ENCODE measurements around the gene HOXA4. TPM values are rescaled to one million over a fixed set of nuclear protein-coding genes. Genes with fewer than 3 reads are reported as not detected.
A peak's percentile ranks its signal among the peaks of the same experiment; 100 is the strongest.

HOXA4 gene
- total and polyA plus RNA-seq, 3 experiments from 2014 or later = 0.11 to 0.20 TPM; not detected in 1

DNA sequence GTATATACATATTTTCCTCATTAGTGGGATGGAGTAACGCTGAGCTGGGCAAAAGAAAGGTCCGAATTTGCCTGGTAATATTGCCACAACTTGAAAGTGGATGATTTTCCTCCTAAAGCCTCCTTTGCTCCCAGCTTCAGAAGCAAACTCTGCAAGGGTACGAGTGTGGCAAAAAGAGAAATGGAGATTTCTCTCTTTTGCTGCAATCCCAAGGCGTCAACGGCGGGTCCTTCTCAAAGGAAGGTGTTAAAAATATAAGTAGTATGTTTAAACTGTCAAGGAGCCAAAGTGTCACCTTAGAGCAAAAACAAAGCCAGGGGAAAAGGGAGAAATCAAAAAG is 15.7 kb downstream of the HOXA4 start:
- Mint-ChIP-seq H3K4me3 (no peak overlapping the region), H3K9me3 (no peaks in the 10 kb centered on the region), H3K4me1 (no peaks in the 10 kb centered on the region), H3K36me3 (no peaks in the 10 kb centered on the region), H3K27ac (no peak overlapping the region), H3K27me3 (peaks cover 13 to 25% of the 10 kb centered on the region in 2 donors)
- no peaks in the 10 kb centered on the region for H3K4me1 ChIP-seq (ENCODE audit: insufficient read depth, low read length)
- no peaks in the 10 kb centered on the region for H3K9me3 ChIP-seq (ENCODE audit: low read length)
- CTCF ChIA-PET = no interaction called here
- no peaks in the 10 kb centered on the region for H3K36me3 ChIP-seq (ENCODE audit: insufficient read depth, low read length)
- H3K4me3 ChIP-seq (ENCODE audit: low read length) = no peak overlapping the region
- POLR2A ChIA-PET = no interaction called here
- no peak for DNase-seq
- H3K27me3 ChIP-seq (ENCODE audit: insufficient read depth, low read length, poor library complexity, severe bottlenecking) = no peaks in the 10 kb centered on the region
- H3K27ac ChIP-seq (ENCODE audit: low read depth, low read length) = no peak overlapping the region

DNA sequence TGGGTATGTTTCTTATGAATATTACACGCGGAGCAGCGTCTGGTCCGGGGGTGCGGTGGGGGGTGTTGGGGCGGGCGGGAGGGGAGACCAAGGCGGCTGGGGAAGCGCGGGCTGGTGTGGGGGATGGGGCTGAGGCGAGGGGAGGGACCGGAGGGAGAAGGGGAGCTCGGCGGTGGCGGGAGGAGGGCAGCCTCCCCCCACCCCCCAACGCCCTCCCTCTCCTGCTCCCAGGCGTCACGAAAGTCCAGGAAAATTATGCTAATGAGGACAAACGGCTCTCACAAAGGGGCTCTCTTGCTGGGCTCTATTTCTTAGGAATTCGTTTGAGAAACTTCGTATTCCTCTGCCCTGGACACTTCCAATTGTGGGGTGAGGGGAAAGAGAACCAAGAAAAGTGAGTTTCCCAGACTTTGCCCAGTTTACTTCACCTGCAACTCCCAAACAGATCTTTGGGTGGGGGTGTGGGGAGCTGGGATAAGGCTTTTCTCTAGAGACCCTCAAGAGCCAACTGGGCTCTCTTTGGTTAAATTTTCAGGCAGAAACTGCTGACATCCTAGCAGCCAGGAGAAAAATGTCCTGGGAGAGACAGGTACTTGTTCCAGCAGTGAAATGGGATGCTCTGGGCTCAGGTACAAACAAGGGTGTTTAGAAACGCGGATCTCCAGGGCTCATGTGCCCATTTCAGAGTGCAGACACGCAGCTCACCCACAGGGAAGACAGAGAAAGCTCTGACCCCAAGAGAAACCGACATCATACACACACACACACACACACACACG is 16.4 kb downstream of the HOXA4 start:
- Mint-ChIP-seq H3K4me3 (no peak overlapping the region), H3K27me3 (peaks cover 13 to 23% of the 10 kb centered on the region in 2 donors), H3K4me1 (no peaks in the 10 kb centered on the region), H3K36me3 (no peaks in the 10 kb centered on the region), H3K9me3 (no peaks in the 10 kb centered on the region), H3K27ac (no peak overlapping the region)
- H3K9me3 ChIP-seq (ENCODE audit: low read length) = no peaks in the 10 kb centered on the region
- H3K36me3 ChIP-seq (ENCODE audit: insufficient read depth, low read length) = no peaks in the 10 kb centered on the region
- no peak overlapping the region for H3K4me3 ChIP-seq (ENCODE audit: low read length)
- no peaks in the 10 kb centered on the region for H3K4me1 ChIP-seq (ENCODE audit: insufficient read depth, low read length)
- DNase-seq = no peak
- no peak overlapping the region for H3K27ac ChIP-seq (ENCODE audit: low read depth, low read length)
- ChIA-PET POLR2A (no interaction called here), CTCF (no interaction called here)
- H3K27me3 ChIP-seq (ENCODE audit: insufficient read depth, low read length, poor library complexity, severe bottlenecking) = no peaks in the 10 kb centered on the region

DNA sequence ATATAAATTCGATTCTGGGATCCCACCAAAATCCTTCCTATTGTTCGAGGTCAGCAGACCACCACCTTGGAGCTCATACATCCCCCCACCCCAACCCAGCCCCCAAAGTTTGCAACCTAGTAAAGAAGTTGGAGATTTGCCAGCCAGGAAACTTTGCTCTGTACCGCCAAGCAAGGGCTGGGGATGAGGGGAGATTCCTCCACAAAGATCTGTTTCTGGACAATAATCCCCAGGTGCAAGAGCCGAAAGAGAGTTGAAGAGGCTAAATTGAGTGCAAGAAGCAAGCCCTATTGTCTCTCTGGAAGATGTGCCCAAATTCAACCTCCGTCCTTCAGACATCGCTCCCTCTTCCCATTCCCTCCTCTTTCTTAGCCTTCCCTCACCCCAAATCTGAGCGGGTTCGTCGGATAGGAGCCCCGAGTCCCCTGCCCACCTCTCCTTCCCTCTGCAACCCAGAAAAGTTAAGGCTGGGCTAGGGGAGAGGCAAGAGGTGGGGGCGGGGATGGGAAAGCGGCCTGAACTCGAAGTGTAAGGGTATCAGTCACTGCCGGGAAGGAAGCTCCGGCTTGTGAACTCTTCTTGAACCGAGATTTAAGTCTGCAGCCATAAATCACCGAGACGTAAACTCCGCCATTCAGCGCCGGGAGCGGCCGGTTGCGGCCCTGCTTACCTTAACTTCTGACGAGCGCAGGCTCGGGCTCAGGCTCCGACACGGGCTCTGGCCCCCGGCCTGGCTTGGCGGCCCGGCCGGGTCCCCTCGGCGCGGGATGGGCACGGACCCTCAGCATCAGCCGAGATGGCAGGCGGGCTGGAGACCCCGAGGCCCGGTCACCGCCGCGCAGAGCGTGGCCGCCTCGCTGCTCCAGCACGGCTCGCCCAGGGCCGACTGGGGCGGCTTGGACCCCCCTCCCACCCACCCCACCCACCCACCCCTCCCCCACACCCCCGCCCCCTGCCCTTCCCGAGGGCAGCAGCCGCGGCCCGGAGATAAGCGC is 17.3 kb downstream of the HOXA4 start:
- POLR2A ChIA-PET = no interaction called here
- H3K4me1 Mint-ChIP-seq = no peaks in the 10 kb centered on the region

DNA sequence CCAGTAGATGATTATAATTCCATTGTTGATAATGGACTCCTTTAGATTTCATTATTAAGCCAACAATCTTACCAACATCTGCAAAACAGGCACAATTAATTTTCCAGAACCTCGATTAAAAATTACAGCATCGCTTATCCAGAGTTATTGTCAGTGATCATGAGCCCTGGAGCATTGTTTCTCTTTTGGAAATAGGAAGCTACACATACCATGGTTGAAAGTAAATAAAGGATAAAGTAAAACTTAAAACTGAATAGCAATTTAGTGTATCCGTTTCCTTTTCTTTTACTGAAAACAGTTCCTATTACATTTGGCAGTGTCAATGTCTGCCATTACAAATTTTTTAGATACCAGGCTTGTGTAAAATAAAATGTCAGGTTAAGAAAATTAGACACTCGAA is 18.2 kb downstream of the HOXA4 start:
- no peaks in the 10 kb centered on the region for H3K36me3 Mint-ChIP-seq
- H3K36me3 ChIP-seq (ENCODE audit: insufficient read depth, low read length) = no peaks in the 10 kb centered on the region
- no peak for DNase-seq
- CTCF ChIA-PET = no interaction called here
- H3K27ac ChIP-seq (ENCODE audit: low read depth, low read length) = no peak overlapping the region
- H3K27ac Mint-ChIP-seq = peak overlapping the region in 1 of 8 donors; percentile 6
- POLR2A ChIA-PET = no interaction called here
- H3K4me3 ChIP-seq (ENCODE audit: low read length) = no peak overlapping the region
- H3K27me3 Mint-ChIP-seq = peaks cover 13 to 16% of the 10 kb centered on the region in 2 donors
- no peaks in the 10 kb centered on the region for H3K9me3 Mint-ChIP-seq
- no peaks in the 10 kb centered on the region for H3K4me1 ChIP-seq (ENCODE audit: insufficient read depth, low read length)
- H3K27me3 ChIP-seq (ENCODE audit: insufficient read depth, low read length, poor library complexity, severe bottlenecking) = no peaks in the 10 kb centered on the region
- H3K9me3 ChIP-seq (ENCODE audit: low read length) = no peaks in the 10 kb centered on the region
- no peak overlapping the region for H3K4me3 Mint-ChIP-seq
- H3K4me1 Mint-ChIP-seq = no peaks in the 10 kb centered on the region

More for the DNA sequence above, 17.3 kb downstream of the HOXA4 start:
- H3K4me3 Mint-ChIP-seq = no peak overlapping the region
- no peaks in the 10 kb centered on the region for H3K36me3 Mint-ChIP-seq
- no peak overlapping the region for H3K27ac Mint-ChIP-seq
- no peak for DNase-seq
- H3K27me3 Mint-ChIP-seq = peaks cover 13 to 18% of the 10 kb centered on the region in 2 donors
- no peaks in the 10 kb centered on the region for H3K4me1 ChIP-seq (ENCODE audit: insufficient read depth, low read length)
- no peaks in the 10 kb centered on the region for H3K27me3 ChIP-seq (ENCODE audit: insufficient read depth, low read length, poor library complexity, severe bottlenecking)
- H3K9me3 ChIP-seq (ENCODE audit: low read length) = no peaks in the 10 kb centered on the region
- no peak overlapping the region for H3K4me3 ChIP-seq (ENCODE audit: low read length)
- H3K36me3 ChIP-seq (ENCODE audit: insufficient read depth, low read length) = no peaks in the 10 kb centered on the region
- no peak overlapping the region for H3K27ac ChIP-seq (ENCODE audit: low read depth, low read length)
- no peaks in the 10 kb centered on the region for H3K9me3 Mint-ChIP-seq
- CTCF ChIA-PET = no interaction called here

DNA sequence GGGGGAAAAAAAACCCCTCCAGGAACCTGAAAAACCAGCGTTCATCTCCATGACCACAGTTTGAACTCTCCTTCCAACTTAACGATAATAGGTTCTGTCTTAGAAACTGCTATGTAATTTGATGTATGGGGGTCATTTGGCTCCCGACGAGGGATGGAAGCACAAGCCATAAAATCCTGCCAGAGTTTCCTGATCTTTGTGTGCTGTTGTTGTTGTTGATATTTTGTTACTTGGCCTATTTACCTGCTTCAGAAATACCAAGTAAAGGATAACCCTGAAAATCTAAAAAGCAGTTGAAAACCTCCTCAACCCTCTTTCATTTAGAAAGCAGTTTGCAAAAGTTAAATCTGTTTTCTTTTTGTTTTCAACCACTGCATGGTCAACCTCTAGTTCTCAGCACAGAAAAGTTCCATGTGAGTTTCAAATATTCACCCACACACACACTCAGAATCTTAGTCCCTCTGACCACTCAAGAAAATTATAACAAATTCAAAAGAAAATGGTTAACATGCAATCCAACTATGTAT is 18.7 kb downstream of the HOXA4 start:
- no peak overlapping the region for H3K27ac Mint-ChIP-seq
- ChIA-PET CTCF (no interaction called here), POLR2A (no interaction called here)
- Histone ChIP-seq H3K4me1 (ENCODE audit: insufficient read depth, low read length) (no peaks in the 10 kb centered on the region), H3K27ac (ENCODE audit: low read depth, low read length) (no peak overlapping the region), H3K9me3 (ENCODE audit: low read length) (no peaks in the 10 kb centered on the region), H3K27me3 (ENCODE audit: insufficient read depth, low read length, poor library complexity, severe bottlenecking) (no peaks in the 10 kb centered on the region), H3K36me3 (ENCODE audit: insufficient read depth, low read length) (no peaks in the 10 kb centered on the region), H3K4me3 (ENCODE audit: low read length) (no peak overlapping the region)
- H3K9me3 Mint-ChIP-seq = no peaks in the 10 kb centered on the region
- no peak for DNase-seq
- H3K4me3 Mint-ChIP-seq = no peak overlapping the region
- no peaks in the 10 kb centered on the region for H3K4me1 Mint-ChIP-seq
- H3K27me3 Mint-ChIP-seq = peaks cover 10 to 16% of the 10 kb centered on the region in 2 donors
- H3K36me3 Mint-ChIP-seq = no peaks in the 10 kb centered on the region

DNA sequence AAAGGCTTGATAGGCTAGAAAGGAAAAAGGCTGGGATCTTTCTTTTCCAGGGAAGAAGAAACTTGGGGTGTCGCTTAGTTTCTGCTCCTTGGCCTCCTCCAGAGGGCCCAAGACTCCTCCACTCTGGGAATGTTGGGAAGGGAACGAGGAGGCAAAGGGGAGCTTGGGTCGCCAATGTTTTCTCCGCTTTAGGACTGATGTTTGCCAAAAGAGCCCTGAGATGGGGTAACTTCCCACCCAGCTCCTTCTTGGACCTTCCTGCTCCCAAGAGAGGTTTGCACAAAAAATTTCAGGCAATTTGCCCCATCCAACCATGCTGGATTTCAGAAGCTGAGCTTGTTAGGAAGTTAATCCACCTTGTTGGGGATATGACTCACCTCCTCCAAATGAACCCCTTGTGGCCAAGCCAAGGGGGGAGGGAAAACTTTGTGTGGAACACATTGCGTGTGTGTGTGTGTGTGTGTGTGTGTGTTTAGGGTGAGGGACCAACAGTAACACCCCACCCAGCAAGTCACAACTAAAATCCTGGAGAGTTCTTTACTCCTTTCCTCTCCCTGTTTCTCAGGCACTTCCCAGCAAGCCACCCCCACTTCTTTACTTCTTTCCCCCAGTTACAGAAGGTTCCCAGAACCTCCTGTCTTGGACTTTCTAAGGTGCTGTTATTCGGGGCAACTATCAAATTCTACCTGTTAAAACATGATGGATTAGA is 19.4 kb downstream of the HOXA4 start:
- no peaks in the 10 kb centered on the region for H3K9me3 Mint-ChIP-seq
- POLR2A ChIA-PET = no interaction called here
- H3K36me3 Mint-ChIP-seq = no peaks in the 10 kb centered on the region
- Histone ChIP-seq H3K4me3 (ENCODE audit: low read length) (no peak overlapping the region), H3K4me1 (ENCODE audit: insufficient read depth, low read length) (no peaks in the 10 kb centered on the region), H3K36me3 (ENCODE audit: insufficient read depth, low read length) (no peaks in the 10 kb centered on the region), H3K9me3 (ENCODE audit: low read length) (no peaks in the 10 kb centered on the region), H3K27me3 (ENCODE audit: insufficient read depth, low read length, poor library complexity, severe bottlenecking) (no peaks in the 10 kb centered on the region), H3K27ac (ENCODE audit: low read depth, low read length) (no peak overlapping the region)
- no peak overlapping the region for H3K27ac Mint-ChIP-seq
- H3K27me3 Mint-ChIP-seq = peaks cover 9 to 16% of the 10 kb centered on the region in 2 donors
- H3K4me3 Mint-ChIP-seq = no peak overlapping the region
- DNase-seq = no peak
- H3K4me1 Mint-ChIP-seq = no peaks in the 10 kb centered on the region
- CTCF ChIA-PET = interaction anchor here (0.6 kb wide), 1 partner anchor 1047 kb away, joined by 3 read pairs; no protein-coding TSS in a partner anchor

DNA sequence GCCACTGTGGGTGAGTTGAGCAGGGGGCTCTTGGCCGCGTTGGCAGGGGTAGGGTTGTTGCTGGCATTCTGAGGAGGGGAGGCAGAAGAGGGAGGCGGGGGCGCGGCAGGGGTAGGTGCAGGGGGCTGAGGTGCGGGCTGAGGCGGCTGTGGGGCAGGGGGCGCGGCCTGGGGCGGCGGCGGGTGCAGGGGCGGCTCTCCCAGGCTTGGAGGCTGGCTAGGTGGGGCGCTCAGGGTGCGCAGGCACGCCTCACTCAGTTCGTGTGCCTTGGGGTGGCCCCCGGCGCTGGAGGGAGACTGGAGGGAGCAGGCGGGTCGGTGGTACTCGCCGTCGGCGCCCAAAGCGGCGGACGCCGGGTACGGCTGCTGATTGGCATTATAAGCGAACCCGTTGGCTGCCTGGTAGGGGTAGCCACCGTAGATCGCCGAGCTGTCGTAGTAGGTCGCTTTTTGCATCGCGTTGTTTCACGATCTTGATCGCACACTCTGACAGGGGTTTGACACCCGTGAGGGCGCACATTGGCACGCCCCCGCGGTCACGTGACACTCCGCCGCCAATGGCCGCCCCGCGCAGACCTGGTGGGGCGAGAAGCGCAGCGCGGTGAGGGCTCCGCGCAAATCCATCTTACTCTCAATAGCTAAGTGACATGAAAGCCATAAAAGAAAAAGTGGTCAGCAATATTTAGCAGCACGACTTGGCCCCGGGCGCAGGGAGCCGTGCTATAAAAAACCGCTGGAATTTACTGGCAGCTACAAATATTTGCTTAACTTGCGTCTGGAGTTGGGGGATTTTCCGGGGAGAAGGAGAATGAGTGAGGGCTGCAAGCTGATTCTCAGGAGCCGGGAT is 20.1 kb downstream of the HOXA4 start:
- H3K27ac Mint-ChIP-seq = no peak overlapping the region
- H3K4me3 Mint-ChIP-seq = no peak overlapping the region
- H3K36me3 Mint-ChIP-seq = no peaks in the 10 kb centered on the region
- DNase-seq = no peak
- POLR2A ChIA-PET = no interaction called here
- H3K4me3 ChIP-seq (ENCODE audit: low read length) = no peak overlapping the region
- no peaks in the 10 kb centered on the region for H3K4me1 Mint-ChIP-seq
- H3K36me3 ChIP-seq (ENCODE audit: insufficient read depth, low read length) = no peaks in the 10 kb centered on the region
- no peaks in the 10 kb centered on the region for H3K4me1 ChIP-seq (ENCODE audit: insufficient read depth, low read length)
- H3K27ac ChIP-seq (ENCODE audit: low read depth, low read length) = no peak overlapping the region
- no peaks in the 10 kb centered on the region for H3K9me3 ChIP-seq (ENCODE audit: low read length)
- peaks cover 6 to 23% of the 10 kb centered on the region in 2 donors for H3K27me3 Mint-ChIP-seq
- peaks cover 2% of the 10 kb centered on the region for H3K27me3 ChIP-seq (ENCODE audit: insufficient read depth, low read length, poor library complexity, severe bottlenecking)
- no peaks in the 10 kb centered on the region for H3K9me3 Mint-ChIP-seq
- CTCF ChIA-PET = interaction anchor here (0.6 kb wide), 1 partner anchor 1046 kb away, joined by 3 read pairs; no protein-coding TSS in a partner anchor
